Neuron (in vitro differentiated cells): ENCODE results near the gene NUDCD3.

Experiments used
- H2AFZ ChIP-seq: one replicate; pipeline ENCODE4 v1.6.1; 2013; ENCODE audit warnings: low read depth, mild to moderate bottlenecking, inconsistent platforms, low read length, moderate library complexity
- H3K27me3 ChIP-seq: one replicate; pipeline ENCODE4 v1.6.1; 2013; ENCODE audit warnings: low read length; ENCODE audit not compliant: insufficient read depth
- H3K36me3 ChIP-seq: one replicate; pipeline ENCODE4 v1.6.1; 2013; ENCODE audit warnings: low read length; ENCODE audit not compliant: insufficient read depth
- H3K4me1 ChIP-seq: one replicate; pipeline ENCODE4 v1.6.1; 2013; ENCODE audit warnings: low read length; ENCODE audit not compliant: insufficient read depth
- H3K4me3 ChIP-seq: 2 replicates; pipeline ENCODE4 v1.5.1; 2013; ENCODE audit warnings: mild to moderate bottlenecking, low read length, moderate library complexity
- H3K9me3 ChIP-seq: one replicate; pipeline ENCODE4 v1.6.1; 2013; ENCODE audit warnings: low read length

The NUDCD3 gene

DNA sequence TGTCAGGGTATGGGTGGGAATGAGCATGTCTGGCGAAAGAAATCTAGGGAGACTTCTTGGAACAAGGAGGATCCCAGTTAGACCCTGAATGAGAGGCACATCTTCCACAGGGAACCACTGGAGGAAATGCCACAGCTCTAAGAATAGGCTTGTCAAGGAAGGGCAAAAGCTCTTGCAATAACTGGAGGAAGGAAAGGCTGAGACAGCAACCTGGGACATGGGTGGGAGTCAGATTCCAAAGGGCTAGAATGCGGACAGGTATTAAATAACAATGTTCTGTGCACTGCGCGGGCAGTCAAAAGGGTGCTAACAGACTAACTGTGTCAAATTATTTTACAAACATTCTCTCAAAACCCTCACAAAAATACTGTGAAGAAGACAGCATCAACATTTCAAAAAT is 4.5 kb downstream of the NUDCD3 start:
- H3K4me3 ChIP-seq = no peak overlapping the region
- no peak overlapping the region for H2AFZ ChIP-seq
- peaks cover 14% of the 10 kb centered on the region for H3K4me1 ChIP-seq
- H3K9me3 ChIP-seq = peaks cover 20% of the 10 kb centered on the region
- no peaks in the 10 kb centered on the region for H3K27me3 ChIP-seq
- peaks cover 58% of the 10 kb centered on the region for H3K36me3 ChIP-seq

- H3K36me3 ChIP-seq = peaks cover 66% of the 10 kb centered on the region
- no peaks in the 10 kb centered on the region for H3K27me3 ChIP-seq
- H3K4me1 ChIP-seq = peaks cover 13% of the 10 kb centered on the region
- H2AFZ ChIP-seq = no peak overlapping the region
- no peak overlapping the region for H3K4me3 ChIP-seq
- peaks cover 20% of the 10 kb centered on the region for H3K9me3 ChIP-seq
These were observed 5.8 kb downstream of the NUDCD3 start for GRCh38 chr7:44484482-44485313.

GRCh38 chr7:44482502-44483485 is 7.7 kb downstream of the NUDCD3 start:
- Histone ChIP-seq H3K27me3 (no peaks in the 10 kb centered on the region), H3K36me3 (peaks cover 74% of the 10 kb centered on the region), H3K4me3 (no peak overlapping the region), H3K4me1 (no peaks in the 10 kb centered on the region), H3K9me3 (peaks cover 20% of the 10 kb centered on the region), H2AFZ (no peak overlapping the region)

- Histone ChIP-seq H3K27me3 (no peaks in the 10 kb centered on the region), H3K9me3 (peaks cover 4% of the 10 kb centered on the region), H3K4me3 (no peak overlapping the region), H3K4me1 (no peaks in the 10 kb centered on the region), H2AFZ (no peak overlapping the region), H3K36me3 (peaks cover 68% of the 10 kb centered on the region)
These were observed 12.5 kb downstream of the NUDCD3 start for GRCh38 chr7:44477938-44478337.

DNA sequence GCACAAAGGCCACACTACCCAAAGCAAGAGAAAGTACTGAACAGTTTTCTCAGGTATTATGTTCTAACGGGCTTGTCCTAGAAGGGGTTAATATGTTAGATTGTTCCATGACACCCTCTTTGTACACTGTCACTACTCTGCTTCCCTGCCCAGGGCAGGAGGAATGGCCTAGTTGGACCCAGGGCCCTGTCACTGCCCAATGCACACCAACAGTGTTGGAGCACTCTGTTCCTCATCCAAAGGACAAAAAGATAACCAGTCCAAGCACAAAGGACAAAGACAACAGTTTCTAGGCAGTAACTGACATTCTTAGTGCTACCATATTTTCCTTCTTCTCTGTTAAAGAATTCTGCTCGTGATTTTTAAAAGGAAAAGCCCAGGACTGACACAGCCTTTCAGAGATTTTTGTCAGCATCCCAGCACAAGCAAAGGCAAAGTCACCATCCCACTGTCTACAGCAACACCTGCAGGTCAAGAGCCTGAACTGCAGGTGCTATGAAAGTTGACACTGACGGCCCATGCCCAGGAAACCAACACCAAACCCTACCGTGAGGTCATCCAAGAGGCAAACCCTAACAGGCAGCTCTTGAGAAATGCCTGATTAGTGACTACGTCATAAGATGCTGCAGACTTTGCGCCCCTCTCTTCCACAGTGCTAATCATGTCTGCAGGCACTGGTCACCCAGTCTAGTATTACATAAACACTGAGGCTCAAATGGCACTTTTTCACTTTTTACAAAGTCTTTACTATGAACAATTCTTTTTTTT is 13.2 kb downstream of the NUDCD3 start:
- H3K36me3 ChIP-seq = peaks cover 64% of the 10 kb centered on the region

GRCh38 chr7:44476313-44476712 is 14.1 kb downstream of the NUDCD3 start:
- Histone ChIP-seq H3K9me3 (no peaks in the 10 kb centered on the region), H3K4me1 (no peaks in the 10 kb centered on the region), H3K4me3 (no peak overlapping the region), H2AFZ (no peak overlapping the region), H3K36me3 (peaks cover 61% of the 10 kb centered on the region), H3K27me3 (no peaks in the 10 kb centered on the region)

More for the DNA sequence above, 13.2 kb downstream of the NUDCD3 start:
- H3K4me1 ChIP-seq = no peaks in the 10 kb centered on the region
- no peaks in the 10 kb centered on the region for H3K27me3 ChIP-seq
- H3K9me3 ChIP-seq = no peaks in the 10 kb centered on the region
- no peak overlapping the region for H3K4me3 ChIP-seq
- no peak overlapping the region for H2AFZ ChIP-seq

GRCh38 chr7:44473295-44473694 is 17.2 kb downstream of the NUDCD3 start:
- Histone ChIP-seq H3K4me1 (peaks cover 15% of the 10 kb centered on the region), H3K4me3 (no peak overlapping the region), H2AFZ (no peak overlapping the region), H3K27me3 (no peaks in the 10 kb centered on the region), H3K9me3 (no peaks in the 10 kb centered on the region), H3K36me3 (peaks cover 49% of the 10 kb centered on the region)

DNA sequence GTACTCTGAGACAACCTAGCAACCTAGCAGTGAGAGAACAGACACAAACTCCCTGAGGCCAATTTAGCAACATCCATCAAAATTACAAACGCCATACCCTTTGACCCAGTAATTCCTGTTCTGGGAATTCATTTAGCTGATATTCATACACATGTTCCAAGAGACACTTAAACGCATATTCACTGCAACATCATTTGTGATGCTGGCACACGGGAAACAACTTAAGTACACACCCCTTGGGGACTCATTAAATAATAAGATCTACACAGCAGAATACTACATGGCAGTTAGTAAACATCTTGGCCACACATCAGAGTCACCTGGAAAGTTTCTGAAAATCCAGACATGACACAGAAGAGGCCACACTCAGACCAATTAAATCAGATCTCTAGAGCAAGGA is 17.6 kb downstream of the NUDCD3 start:
- H3K9me3 ChIP-seq = no peaks in the 10 kb centered on the region
- peaks cover 51% of the 10 kb centered on the region for H3K36me3 ChIP-seq
- no peaks in the 10 kb centered on the region for H3K27me3 ChIP-seq
- H3K4me3 ChIP-seq = no peak overlapping the region
- H2AFZ ChIP-seq = no peak overlapping the region
- H3K4me1 ChIP-seq = peaks cover 15% of the 10 kb centered on the region

- no peak overlapping the region for H3K4me3 ChIP-seq
- no peaks in the 10 kb centered on the region for H3K27me3 ChIP-seq
- peaks cover 58% of the 10 kb centered on the region for H3K36me3 ChIP-seq
These were observed 18.6 kb downstream of the NUDCD3 start for GRCh38 chr7:44471850-44472249.

DNA sequence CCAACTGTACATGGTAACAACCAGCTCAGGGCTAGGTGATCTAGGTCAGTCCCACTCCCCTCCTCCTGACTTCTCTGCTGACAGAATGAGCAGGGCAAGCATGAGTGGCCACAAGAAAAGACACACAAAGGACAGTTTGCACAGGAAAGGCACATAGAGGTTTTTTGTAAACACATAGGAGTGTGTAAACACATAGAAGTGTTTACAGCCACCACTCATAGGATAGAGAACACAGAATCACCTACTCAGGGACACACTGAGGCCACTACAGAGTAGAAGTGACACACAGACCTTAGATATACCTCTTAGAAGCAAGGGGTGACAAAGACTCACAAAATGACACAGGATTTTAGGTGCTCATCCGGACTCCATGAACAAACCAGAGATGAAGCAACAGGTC is 19.0 kb downstream of the NUDCD3 start:
- Histone ChIP-seq H3K36me3 (peaks cover 58% of the 10 kb centered on the region), H3K27me3 (no peaks in the 10 kb centered on the region), H3K4me1 (peaks cover 15% of the 10 kb centered on the region), H2AFZ (no peak overlapping the region), H3K4me3 (no peak overlapping the region), H3K9me3 (no peaks in the 10 kb centered on the region)

More at GRCh38 chr7:44471850-44472249, 18.6 kb downstream of the NUDCD3 start:
- Histone ChIP-seq H3K9me3 (no peaks in the 10 kb centered on the region), H3K4me1 (peaks cover 15% of the 10 kb centered on the region), H2AFZ (no peak overlapping the region)

DNA sequence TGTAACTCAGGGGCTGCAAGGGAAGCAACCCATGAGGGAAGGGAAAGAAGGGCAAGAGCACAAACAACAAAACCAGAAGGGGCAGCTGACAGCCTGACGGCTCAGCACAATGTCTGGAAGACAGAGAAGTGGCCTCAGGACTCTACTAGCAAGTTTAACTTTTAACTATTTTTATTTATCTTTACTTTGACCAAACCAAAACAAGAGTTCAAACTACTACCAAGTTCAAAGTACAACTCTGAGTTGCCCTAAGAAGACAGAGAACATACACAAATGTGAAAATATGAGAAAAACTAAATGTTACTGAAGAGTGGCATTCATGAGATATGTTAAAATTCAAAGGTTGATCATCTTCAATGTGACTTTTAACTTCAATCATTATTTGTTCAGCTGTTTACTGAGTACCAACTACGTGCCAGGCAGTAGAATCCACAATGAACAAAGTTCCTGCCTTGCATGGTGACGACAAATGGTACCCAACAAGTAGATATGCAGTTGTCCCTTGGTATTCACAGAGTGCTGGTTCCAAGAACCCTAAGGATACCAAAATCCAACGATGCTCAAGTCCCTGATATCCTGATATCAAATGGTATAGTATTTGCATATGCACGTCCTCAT is 19.7 kb downstream of the NUDCD3 start:
- peaks cover 58% of the 10 kb centered on the region for H3K36me3 ChIP-seq
- H3K4me1 ChIP-seq = peaks cover 15% of the 10 kb centered on the region

DNA sequence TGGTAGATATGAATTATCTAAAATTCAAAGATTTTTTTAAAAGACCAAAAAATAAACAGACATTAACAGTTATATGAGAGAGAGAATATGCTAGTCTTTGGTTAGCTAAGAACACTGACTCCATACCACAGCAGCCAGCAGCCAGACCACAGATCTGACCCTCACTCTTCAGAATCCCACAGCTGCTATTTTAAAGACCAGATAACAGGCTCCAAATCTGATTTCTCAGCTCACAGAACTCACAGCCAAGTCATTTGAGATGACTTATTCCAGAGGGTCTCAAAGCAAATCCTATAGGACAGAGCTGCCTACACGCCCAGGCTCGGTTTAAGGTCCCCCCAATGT is 20.4 kb downstream of the NUDCD3 start:
- H3K36me3 ChIP-seq = peaks cover 62% of the 10 kb centered on the region
- H2AFZ ChIP-seq = no peak overlapping the region
- peaks cover 15% of the 10 kb centered on the region for H3K4me1 ChIP-seq
- H3K27me3 ChIP-seq = no peaks in the 10 kb centered on the region
- H3K9me3 ChIP-seq = no peaks in the 10 kb centered on the region
- H3K4me3 ChIP-seq = no peak overlapping the region

More for the DNA sequence above, 19.7 kb downstream of the NUDCD3 start:
- H3K9me3 ChIP-seq = no peaks in the 10 kb centered on the region
- H2AFZ ChIP-seq = no peak overlapping the region
- no peaks in the 10 kb centered on the region for H3K27me3 ChIP-seq
- no peak overlapping the region for H3K4me3 ChIP-seq
